Measurements from ENCODE around the gene MLLT11.

DNA sequence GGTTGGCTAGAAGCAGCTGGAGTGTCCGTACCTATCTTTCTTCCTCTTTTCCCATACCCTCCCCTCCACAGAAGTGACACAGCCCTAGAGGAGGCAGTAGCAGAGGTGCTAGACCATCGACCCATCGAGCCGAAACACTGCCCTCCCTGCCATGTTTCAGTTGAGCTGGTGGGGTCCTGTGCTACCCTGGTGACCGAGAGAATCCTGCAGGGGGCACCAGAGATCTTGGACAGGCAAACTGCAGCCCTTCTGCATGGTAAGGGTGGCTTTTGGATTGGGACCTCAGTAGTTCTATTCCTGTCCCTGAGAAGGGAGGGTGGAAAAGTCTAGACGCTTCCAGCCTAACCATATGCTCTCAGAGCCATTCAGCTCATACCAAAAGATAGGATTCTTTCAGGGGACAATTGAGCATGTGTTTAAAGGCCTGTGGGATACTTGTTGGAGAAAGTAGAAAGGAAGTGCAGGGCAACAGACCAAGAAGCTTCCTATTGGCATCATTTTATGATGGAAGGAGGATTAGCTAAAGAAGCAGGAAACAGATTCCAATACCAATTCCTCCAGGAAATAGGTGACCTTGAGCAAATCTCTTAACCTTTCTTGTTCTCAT lies 35.6 kb upstream of the MLLT11 start:
- TF ChIP-seq, protein P1, sequence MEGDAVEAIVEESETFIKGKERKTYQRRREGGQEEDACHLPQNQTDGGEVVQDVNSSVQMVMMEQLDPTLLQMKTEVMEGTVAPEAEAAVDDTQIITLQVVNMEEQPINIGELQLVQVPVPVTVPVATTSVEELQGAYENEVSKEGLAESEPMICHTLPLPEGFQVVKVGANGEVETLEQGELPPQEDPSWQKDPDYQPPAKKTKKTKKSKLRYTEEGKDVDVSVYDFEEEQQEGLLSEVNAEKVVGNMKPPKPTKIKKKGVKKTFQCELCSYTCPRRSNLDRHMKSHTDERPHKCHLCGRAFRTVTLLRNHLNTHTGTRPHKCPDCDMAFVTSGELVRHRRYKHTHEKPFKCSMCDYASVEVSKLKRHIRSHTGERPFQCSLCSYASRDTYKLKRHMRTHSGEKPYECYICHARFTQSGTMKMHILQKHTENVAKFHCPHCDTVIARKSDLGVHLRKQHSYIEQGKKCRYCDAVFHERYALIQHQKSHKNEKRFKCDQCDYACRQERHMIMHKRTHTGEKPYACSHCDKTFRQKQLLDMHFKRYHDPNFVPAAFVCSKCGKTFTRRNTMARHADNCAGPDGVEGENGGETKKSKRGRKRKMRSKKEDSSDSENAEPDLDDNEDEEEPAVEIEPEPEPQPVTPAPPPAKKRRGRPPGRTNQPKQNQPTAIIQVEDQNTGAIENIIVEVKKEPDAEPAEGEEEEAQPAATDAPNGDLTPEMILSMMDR (IDR thresholded peaks at IDR 0.05) = peak; percentile 63 to 84 (median 77)
- TF ChIP-seq POLR2A (IDR thresholded peaks at IDR 0.05) = no peak

Data from heart left ventricle (tissue), 13 donors.